K562 treated with DMSO at 1 percent for 4 hours (cell line): ENCODE data around the gene LCE2D. TPM values are rescaled to one million over a fixed set of nuclear protein-coding genes. Genes with fewer than 3 reads are reported as not detected.

Source experiments
- total RNA-seq: library from RNA; unstranded; fragments of 300-600 nt; gene quantifications from 2 replicates; pipeline ENCODE4 v1.2.3, GENCODE V29; 2022; ENCODE audit not compliant: insufficient read depth

The LCE2D gene
- not detected in 2 replicates for total RNA-seq

DNA sequence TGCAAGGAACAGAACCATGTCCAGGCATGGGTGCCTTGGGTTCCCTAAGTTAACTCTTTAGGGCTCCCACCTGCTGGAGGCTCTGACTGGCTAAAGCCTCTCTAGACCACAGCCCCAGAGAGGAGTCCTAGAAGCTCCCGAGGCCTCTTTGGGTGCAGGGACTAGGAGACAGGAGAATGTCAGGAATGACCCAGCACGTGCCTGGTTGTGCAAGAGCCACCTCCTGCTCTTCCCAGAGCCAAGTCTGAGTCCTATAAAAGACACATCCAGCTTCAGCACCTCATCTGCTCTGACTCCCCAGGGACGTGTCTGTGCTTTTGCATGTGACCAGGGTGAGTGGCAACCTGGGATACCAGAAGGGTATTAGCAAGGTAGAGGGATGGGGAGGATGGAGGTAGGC lies at the start of gene LCE2D:
Gene LCE2D (plus strand): TSS at position 283 of the 400 bp plus-strand sequence. CDS start 726 bp downstream, outside the sequence.

DNA sequence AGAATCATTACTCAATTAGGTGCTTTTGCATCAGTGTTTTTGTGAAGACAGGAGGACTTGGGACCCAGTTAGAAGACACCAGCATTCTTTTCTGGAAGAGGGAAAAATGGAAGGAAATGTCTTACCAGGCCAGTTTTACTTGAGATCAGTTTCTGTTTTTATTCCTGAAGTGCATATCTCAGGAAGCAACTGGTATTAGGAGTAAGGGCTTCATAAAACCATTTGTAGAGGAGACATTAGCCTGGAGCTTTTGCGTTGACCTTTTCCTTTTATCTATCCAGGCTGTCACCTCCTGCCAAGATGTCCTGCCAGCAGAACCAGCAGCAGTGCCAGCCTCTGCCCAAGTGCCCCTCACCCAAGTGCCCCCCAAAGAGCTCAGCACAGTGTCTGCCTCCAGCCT lies 49.7 kb upstream of the LCE2D start, which contains the start of gene LCE3B:
Gene LCE3B (plus strand): TSS at position 301 of the 400 bp plus-strand sequence. CDS start 0 bp downstream, at position 301.

GRCh38 chr1:152622803-152623202 lies 40.4 kb upstream of the LCE2D start, which contains the start of gene LCE3A:
TSS of gene LCE3A (minus strand) at chr1:152623103. CDS start at chr1:152623103, 0 bp downstream.

DNA sequence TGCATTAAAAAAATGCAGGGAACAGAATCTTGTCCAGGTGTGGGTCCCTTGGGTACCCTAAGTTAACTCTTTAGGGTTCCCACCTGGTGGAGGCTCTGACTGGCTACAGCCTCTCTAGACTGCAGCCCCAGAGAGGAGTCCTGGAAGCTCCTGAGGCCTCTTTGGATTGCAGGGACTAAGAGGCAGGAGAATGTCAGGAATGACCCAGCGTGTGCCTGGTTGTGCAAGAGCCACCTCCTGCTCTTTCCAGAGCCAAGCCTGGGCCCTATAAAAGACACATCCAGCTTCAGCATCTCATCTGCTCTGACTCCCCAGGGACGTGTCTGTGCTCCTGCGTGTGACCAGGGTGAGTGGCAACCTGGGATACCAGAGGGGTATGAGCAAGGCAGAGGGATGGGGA lies 11.8 kb downstream of the LCE2D start, which contains the start of gene LCE2C:
Gene LCE2C (plus strand): TSS at position 297 of the 400 bp plus-strand sequence. CDS start 737 bp downstream, outside the sequence.

DNA sequence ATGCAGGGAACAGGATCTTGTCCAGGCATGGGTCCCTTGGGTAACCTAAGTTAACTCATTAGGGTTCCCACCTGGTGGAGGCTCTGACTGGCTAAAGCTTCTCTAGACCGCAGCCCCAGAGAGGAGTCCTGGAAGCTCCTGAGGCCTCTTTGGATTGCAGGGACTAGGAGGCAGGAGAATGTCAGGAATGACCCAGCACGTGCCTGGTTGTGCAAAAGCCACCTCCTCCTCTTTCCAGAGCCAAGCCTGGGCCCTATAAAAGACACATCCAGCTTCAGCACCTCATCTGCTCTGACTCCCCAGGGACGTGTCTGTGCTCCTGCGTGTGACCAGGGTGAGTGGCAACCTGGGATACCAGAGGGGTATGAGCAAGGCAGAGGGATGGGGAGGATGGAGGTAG lies 22.6 kb downstream of the LCE2D start, which contains the start of gene LCE2B:
Gene LCE2B (plus strand): TSS at position 301 of the 400 bp plus-strand sequence. CDS start 721 bp downstream, outside the sequence.

DNA sequence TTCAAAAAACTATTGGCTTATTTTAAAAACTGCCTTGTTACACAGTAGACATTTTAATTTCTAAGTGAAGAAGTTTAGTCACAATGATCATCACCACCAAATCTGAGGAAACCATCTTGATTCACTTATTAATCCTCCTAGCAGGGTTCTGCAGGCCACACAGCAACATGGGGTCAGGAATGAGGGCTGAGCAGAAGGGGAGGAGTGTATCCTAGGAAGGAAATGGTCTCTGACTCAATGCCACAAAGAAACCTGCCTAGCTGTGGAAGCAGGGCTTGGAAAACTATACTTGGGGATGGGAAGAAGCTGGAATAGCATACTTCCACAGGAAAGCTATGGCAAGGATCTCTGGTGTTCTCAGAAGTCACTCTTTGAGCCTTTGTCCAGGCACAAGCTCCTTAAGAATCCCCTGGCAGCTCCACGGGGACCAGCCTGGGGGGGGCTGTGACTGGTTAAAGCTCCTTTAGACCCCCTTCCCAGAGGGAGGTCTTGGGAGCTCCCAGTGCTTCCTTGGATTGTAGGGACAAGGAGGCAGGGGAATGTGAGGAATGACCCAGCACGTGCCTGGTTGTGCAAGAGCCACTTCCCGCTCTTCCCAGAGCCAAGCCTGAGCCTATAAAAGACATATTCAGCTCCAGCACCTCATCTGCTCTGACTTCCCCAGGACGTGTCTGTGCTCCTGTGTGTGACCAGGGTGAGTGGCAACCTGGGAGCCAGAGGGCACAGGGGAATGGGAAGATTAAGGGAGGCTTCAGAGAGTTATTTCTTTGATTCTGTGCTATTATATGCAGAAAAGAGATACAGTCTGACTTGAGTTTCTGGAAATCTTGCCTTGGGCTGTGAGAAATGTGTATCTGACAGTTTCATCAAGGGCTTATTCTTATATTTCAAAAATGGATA lies 34.8 kb downstream of the LCE2D start, which contains the start of gene LCE2A:
Gene LCE2A (plus strand): TSS at position 645 of the 900 bp plus-strand sequence. CDS start 557 bp downstream, outside the sequence.

DNA sequence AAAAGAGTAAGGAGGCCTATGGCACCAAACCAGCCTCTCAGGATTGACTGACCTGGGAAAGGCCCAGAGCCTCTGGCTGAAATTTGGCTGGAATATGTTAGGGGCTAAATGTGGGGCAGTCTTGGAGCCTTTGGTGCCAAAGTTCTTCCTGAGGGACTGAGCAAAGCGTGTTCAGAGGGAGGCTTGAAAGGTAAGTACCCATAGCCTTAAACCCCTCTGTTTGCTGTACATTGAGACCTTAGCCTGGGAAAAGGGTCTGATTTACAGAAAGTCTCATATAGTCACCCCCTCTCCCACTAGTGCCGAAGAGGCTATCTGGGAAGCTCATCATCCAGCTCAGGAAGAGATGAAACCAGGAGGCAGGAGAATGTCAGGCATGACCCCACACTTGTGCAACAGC lies 44.7 kb downstream of the LCE2D start, which contains the start of gene LCE4A:
Gene LCE4A (plus strand): TSS at position 301 of the 400 bp plus-strand sequence. CDS start 916 bp downstream, outside the sequence.

Other genes with a start within 250 kb of the LCE2D start
- not detected in 2 replicates for gene CRNN, start 249.1 kb upstream of the LCE2D start, total RNA-seq
- gene LCE5A, start 152.6 kb upstream of the LCE2D start, total RNA-seq: not detected in 2 replicates
- not detected in 2 replicates for gene CRCT1, start 148.9 kb upstream of the LCE2D start, total RNA-seq
- not detected in 2 replicates for gene LCE3E, start 96.6 kb upstream of the LCE2D start, total RNA-seq
- not detected in 2 replicates for gene LCE3D, start 82.9 kb upstream of the LCE2D start, total RNA-seq
- gene LCE3C, start 63.1 kb upstream of the LCE2D start, total RNA-seq: not detected in 2 replicates
- gene LCE3B, start 49.6 kb upstream of the LCE2D start, total RNA-seq: not detected in 2 replicates
- not detected in 2 replicates for gene LCE3A, start 40.3 kb upstream of the LCE2D start, total RNA-seq
- gene LCE2C, start 11.9 kb downstream of the LCE2D start, total RNA-seq: not detected in 2 replicates
- gene LCE2B, start 22.7 kb downstream of the LCE2D start, total RNA-seq: not detected in 2 replicates
- not detected in 2 replicates for gene LCE2A, start 35.0 kb downstream of the LCE2D start, total RNA-seq
- gene LCE4A, start 44.8 kb downstream of the LCE2D start, total RNA-seq: not detected in 2 replicates
- not detected in 2 replicates for gene KPRP, start 94.6 kb downstream of the LCE2D start, total RNA-seq
- gene LCE1F, start 111.8 kb downstream of the LCE2D start, total RNA-seq: not detected in 2 replicates
- gene LCE1E, start 122.9 kb downstream of the LCE2D start, total RNA-seq: not detected in 2 replicates
- gene LCE1D, start 133.3 kb downstream of the LCE2D start, total RNA-seq: not detected in 2 replicates
- gene LCE1C, start 143.3 kb downstream of the LCE2D start, total RNA-seq: not detected in 2 replicates
- gene LCE1B, start 148.6 kb downstream of the LCE2D start, total RNA-seq: not detected in 2 replicates
- gene LCE1A, start 164.1 kb downstream of the LCE2D start, total RNA-seq: not detected in 2 replicates
- not detected in 2 replicates for gene LCE6A, start 179.5 kb downstream of the LCE2D start, total RNA-seq
- gene LCE7A, start 196.6 kb downstream of the LCE2D start, total RNA-seq: not detected in 2 replicates
- not detected in 2 replicates for gene SMCP, start 214.9 kb downstream of the LCE2D start, total RNA-seq
- gene IVL, start 245.2 kb downstream of the LCE2D start, total RNA-seq: not detected in 2 replicates